Inferior parietal cortex (tissue), 1 donor: ENCODE measurements around the gene TMED4.

Source experiments
- DNase-seq: peaks from one replicate; pipeline ENCODE4 v3.0.0-alpha.2; 2016; ENCODE audit errors: extremely low spot score

TMED4 gene

GRCh38 chr7:44581879-44582603 lies at the start of gene TMED4:
Gene TMED4, minus strand, starts transcription at chr7:44582231. Its CDS starts 25 bp downstream, at chr7:44582206.
- peak; percentile 99 for DNase-seq

- no peak for DNase-seq
These were observed 49.6 kb upstream of the TMED4 start for GRCh38 chr7:44631458-44632115.

GRCh38 chr7:44630792-44631457 lies 48.9 kb upstream of the TMED4 start:
- no peak for DNase-seq

GRCh38 chr7:44629829-44630522 lies 47.9 kb upstream of the TMED4 start:
- no peak for DNase-seq

- DNase-seq, result no peak
These were observed 44.6 kb upstream of the TMED4 start for GRCh38 chr7:44626620-44627019.

- DNase-seq, result no peak
These were observed 43.8 kb upstream of the TMED4 start for GRCh38 chr7:44625526-44626471.

GRCh38 chr7:44624318-44624717 lies 42.3 kb upstream of the TMED4 start:
- DNase-seq, result no peak

- no peak for DNase-seq
These were observed 40.5 kb upstream of the TMED4 start for GRCh38 chr7:44622342-44623151.

- no peak for DNase-seq
These were observed 39.7 kb upstream of the TMED4 start for GRCh38 chr7:44621750-44622103.

- no peak for DNase-seq
These were observed 39.2 kb upstream of the TMED4 start for GRCh38 chr7:44621034-44621749.

GRCh38 chr7:44618753-44619152 lies 36.7 kb upstream of the TMED4 start:
- no peak for DNase-seq

- DNase-seq, result no peak
These were observed 36.0 kb upstream of the TMED4 start for GRCh38 chr7:44618045-44618444.

- DNase-seq, result no peak
These were observed 35.3 kb upstream of the TMED4 start for GRCh38 chr7:44617225-44617890.

- no peak for DNase-seq
These were observed 34.5 kb upstream of the TMED4 start for GRCh38 chr7:44616545-44616944.

- no peak for DNase-seq
These were observed 33.8 kb upstream of the TMED4 start for GRCh38 chr7:44615793-44616192.

GRCh38 chr7:44615149-44615611 lies 33.1 kb upstream of the TMED4 start:
- no peak for DNase-seq

- DNase-seq, result no peak
These were observed 27.8 kb upstream of the TMED4 start for GRCh38 chr7:44609829-44610228.

- no peak for DNase-seq
These were observed 27.1 kb upstream of the TMED4 start for GRCh38 chr7:44608916-44609648.
